H1 (cell line): Measurements from ENCODE around the gene GALNT5. TPM values are rescaled to one million over a fixed set of nuclear protein-coding genes. Genes with fewer than 3 reads are reported as not detected.

Experiments used
- CTCF ChIA-PET: fragments of 300-600 bp; sonication (Branson Sonifier 250); formaldehyde crosslinking; loops from one replicate; lab custom pipeline; 2021; ENCODE audit not compliant: partially characterized antibody; lab: Charles Lee
- POLR2A ChIA-PET: fragments of 300-600 bp; sonication (Branson Sonifier 250); formaldehyde crosslinking; loops from one replicate; lab custom pipeline; 2021; ENCODE audit warnings: inconsistent platforms; ENCODE audit not compliant: partially characterized antibody; lab: Charles Lee
- DNase-seq, 2 experiments: peaks; one replicate each; pipeline versions ENCODE4 v3.0.0 to v3.0.0-alpha.2; 2010 to 2022; ENCODE audit warnings: low spot score in 2 of 2, low read depth in 1 of 2, mixed read lengths in 1 of 2
- FAIRE-seq: peaks from 2 replicates; lab custom pipeline; 2011; peaks lifted over from hg19 to GRCh38; lab: Jason Lieb, UNC
- H2AFZ ChIP-seq: 2 replicates; pipeline ENCODE4 v1.8.1; 2012; ENCODE audit warnings: low read length, inconsistent platforms
- H2AK5ac ChIP-seq: 2 replicates; pipeline ENCODE4 v1.6.1; 2013; ENCODE audit warnings: low read depth, low read length
- H2BK120ac ChIP-seq: replicated peaks from 2 replicates; pipeline ENCODE3; 2013; ENCODE audit warnings: low read depth, low read length, inconsistent platforms
- H2BK12ac ChIP-seq: 2 replicates; pipeline ENCODE4 v1.6.1; 2013; ENCODE audit warnings: low read depth, low read length
- H2BK15ac ChIP-seq: 2 replicates; pipeline ENCODE4 v1.6.1; 2013; ENCODE audit warnings: low read length
- H2BK20ac ChIP-seq: 2 replicates; pipeline ENCODE4 v1.6.1; 2013; ENCODE audit warnings: low read length
- H2BK5ac ChIP-seq: 2 replicates; pipeline ENCODE4 v1.6.1; 2013; ENCODE audit warnings: low read depth, low read length
- H3K14ac ChIP-seq: 2 replicates; pipeline ENCODE4 v1.6.1; 2013; ENCODE audit warnings: inconsistent platforms; ENCODE audit not compliant: insufficient read length
- H3K18ac ChIP-seq: 2 replicates; pipeline ENCODE4 v1.6.1; 2013; ENCODE audit warnings: low read length; ENCODE audit errors: extremely low read depth
- H3K23ac ChIP-seq: 2 replicates; pipeline ENCODE4 v1.6.1; 2013; ENCODE audit warnings: inconsistent platforms; ENCODE audit not compliant: insufficient read length
- H3K23me2 ChIP-seq: 2 replicates; pipeline ENCODE4 v1.6.1; 2013; ENCODE audit warnings: low read depth, low read length
- H3K27ac ChIP-seq: 2 replicates; pipeline ENCODE4 v1.6.1; 2011; ENCODE audit warnings: low read depth, low read length, inconsistent platforms
- H3K27me3 ChIP-seq, 4 experiments: replicated peaks in 1 of 4; 1 replicate in 1 of 4; 2 replicates in 3 of 4; pipeline versions ENCODE4 v1.6.1 to v1.8.1; 2011 to 2013; ENCODE audit warnings: low read length in 3 of 4, mild to moderate bottlenecking in 3 of 4, inconsistent platforms in 2 of 4, mixed read lengths in 2 of 4, moderate library complexity in 1 of 4; ENCODE audit not compliant: control insufficient read depth in 3 of 4, insufficient read depth in 3 of 4; ENCODE audit errors: extremely low read depth in 1 of 4
- H3K36me3 ChIP-seq, 4 experiments: 2 replicates each; pipeline versions ENCODE4 v1.6.1 to v1.8.1; 2011 to 2013; ENCODE audit warnings: mild to moderate bottlenecking in 4 of 4, low read length in 3 of 4, moderate library complexity in 2 of 4, control low read depth in 1 of 4, inconsistent platforms in 1 of 4; ENCODE audit not compliant: insufficient read depth in 4 of 4, control insufficient read depth in 2 of 4
- H3K4ac ChIP-seq: replicated peaks from 2 replicates; pipeline ENCODE3; 2013; ENCODE audit warnings: low read length, low read depth, mixed read lengths, inconsistent platforms; ENCODE audit not compliant: insufficient read length
- H3K4me1 ChIP-seq, 4 experiments: replicated peaks in 1 of 4; 1 replicate in 1 of 4; 2 replicates in 3 of 4; pipeline versions ENCODE4 v1.6.1 to v1.8.1; 2011 to 2013; ENCODE audit warnings: low read length in 3 of 4, inconsistent platforms in 2 of 4, mixed read lengths in 1 of 4; ENCODE audit not compliant: insufficient read depth in 4 of 4, control insufficient read depth in 3 of 4
- H3K4me2 ChIP-seq, 2 experiments: 2 replicates each; pipeline versions ENCODE4 v1.6.1 to v1.8.1; 2011 to 2013; ENCODE audit warnings: low read depth in 2 of 2, low read length in 2 of 2, control low read depth in 1 of 2, inconsistent platforms in 1 of 2, mild to moderate bottlenecking in 1 of 2; ENCODE audit not compliant: insufficient read depth in 1 of 2
- H3K4me3 ChIP-seq, 4 experiments: fragments of 200-600, 300-600 bp in 1 of 4; sonication (generic), shearing (Covaris generic), sonication (Bioruptor Twin) in 1 of 4; 2 replicates each; pipeline versions ENCODE4 v1.5.1 to v1.8.1; 2011 to 2016; ENCODE audit warnings: low read length in 4 of 4, low read depth in 3 of 4, control low read depth in 2 of 4, inconsistent platforms in 2 of 4, mild to moderate bottlenecking in 2 of 4, mixed read lengths in 1 of 4, moderate library complexity in 1 of 4; ENCODE audit not compliant: insufficient read depth in 2 of 4; ENCODE audit errors: extremely low read depth in 1 of 4
- H3K56ac ChIP-seq: replicated peaks from 2 replicates; pipeline ENCODE3; 2013; ENCODE audit warnings: low read depth, mild to moderate bottlenecking, mixed read lengths, low read length, inconsistent platforms; ENCODE audit not compliant: insufficient read length
- H3K79me1 ChIP-seq: 2 replicates; pipeline ENCODE4 v1.6.1; 2013; ENCODE audit warnings: low read depth, low read length, control low read depth
- H3K79me2 ChIP-seq, 2 experiments: 2 replicates each; pipeline versions ENCODE4 v1.6.1 to v1.8.1; 2012 to 2013; ENCODE audit warnings: low read length in 2 of 2, mild to moderate bottlenecking in 2 of 2, inconsistent platforms in 1 of 2; ENCODE audit not compliant: insufficient read depth in 2 of 2, control insufficient read depth in 1 of 2
- H3K9ac ChIP-seq, 4 experiments: replicated peaks in 1 of 4; 1 replicate in 1 of 4; 2 replicates in 3 of 4; pipeline versions ENCODE4 v1.6.1 to v1.8.1; 2011 to 2013; ENCODE audit warnings: low read depth in 3 of 4, low read length in 3 of 4, control low read depth in 2 of 4, mild to moderate bottlenecking in 2 of 4, moderate library complexity in 2 of 4, inconsistent platforms in 1 of 4; ENCODE audit errors: extremely low read depth in 1 of 4
- H3K9me3 ChIP-seq, 2 experiments: 2 replicates each; pipeline versions ENCODE4 v1.6.1 to v1.8.1; 2012 to 2013; ENCODE audit warnings: mild to moderate bottlenecking in 2 of 2, moderate library complexity in 2 of 2, control low read depth in 1 of 2, inconsistent platforms in 1 of 2, low read depth in 1 of 2, low read length in 1 of 2, mixed read lengths in 1 of 2; ENCODE audit not compliant: insufficient read depth in 2 of 2
- H4K20me1 ChIP-seq, 2 experiments: replicated peaks in 1 of 2; 2 replicates each; pipeline versions ENCODE3 to v1.8.1; 2011 to 2013; ENCODE audit warnings: inconsistent platforms in 2 of 2, low read length in 2 of 2, mild to moderate bottlenecking in 1 of 2; ENCODE audit not compliant: insufficient read depth in 2 of 2, control insufficient read depth in 1 of 2
- H4K5ac ChIP-seq: 2 replicates; pipeline ENCODE4 v1.6.1; 2013; ENCODE audit warnings: low read length, low read depth, mixed read lengths, inconsistent platforms; ENCODE audit not compliant: insufficient read length
- H4K8ac ChIP-seq: 2 replicates; pipeline ENCODE4 v1.8.0; 2013; ENCODE audit warnings: mild to moderate bottlenecking, moderate library complexity, low read length, inconsistent platforms; ENCODE audit not compliant: insufficient read depth; ENCODE audit errors: extremely low read depth
- H4K91ac ChIP-seq: replicated peaks from 2 replicates; pipeline ENCODE3; 2013; ENCODE audit warnings: low read length, mixed read lengths, inconsistent platforms; ENCODE audit not compliant: insufficient read length
- ASH2L ChIP-seq: fragments of 200-600, 300-600 bp; sonication (generic); IDR thresholded peaks from one replicate; pipeline ENCODE4 v1.7.1; 2017; ENCODE audit warnings: low read length
- BRCA1 ChIP-seq: IDR thresholded peaks from 2 replicates; pipeline ENCODE4 v1.6.1; 2012; ENCODE audit warnings: low read depth, low read length, improper control_type of control experiment
- CREB1 ChIP-seq: IDR thresholded peaks from 2 replicates; pipeline ENCODE4 v1.6.1; 2012; ENCODE audit warnings: inconsistent platforms
- CTBP2 ChIP-seq: IDR thresholded peaks from 2 replicates; pipeline ENCODE4 v1.7.0; 2011; ENCODE audit warnings: borderline replicate concordance, mild to moderate bottlenecking, moderate library complexity, mixed read lengths, low read length; ENCODE audit not compliant: insufficient read depth, insufficient read length
- EGR1 ChIP-seq: IDR thresholded peaks from 2 replicates; pipeline ENCODE4 v1.6.1; 2011; ENCODE audit warnings: low read depth, low read length, borderline replicate concordance
- HDAC6 ChIP-seq: IDR thresholded peaks from one replicate; pipeline ENCODE4 v1.7.1; 2012; ENCODE audit warnings: low read depth, mild to moderate bottlenecking, inconsistent platforms, low read length, moderate library complexity
- MAX ChIP-seq: IDR thresholded peaks from 2 replicates; pipeline ENCODE4 v1.6.1; 2012; ENCODE audit warnings: inconsistent platforms
- POU5F1 ChIP-seq: IDR thresholded peaks from 2 replicates; pipeline ENCODE4 v1.6.1; 2011; ENCODE audit warnings: low read depth, mild to moderate bottlenecking, low read length, moderate library complexity
- RAD21 ChIP-seq, 2 experiments: IDR thresholded peaks in 1 of 2; conservative IDR thresholded peaks in 1 of 2; 2 replicates each; pipeline ENCODE4 v1.6.1; 2011; ENCODE audit warnings: low read depth in 2 of 2, low read length in 2 of 2, improper control_type of control experiment in 1 of 2, inconsistent platforms in 1 of 2, mild to moderate bottlenecking in 1 of 2, moderate library complexity in 1 of 2
- RFX5 ChIP-seq: IDR thresholded peaks from 2 replicates; pipeline ENCODE4 v1.6.1; 2011; ENCODE audit warnings: low read depth, low read length, improper control_type of control experiment, borderline replicate concordance
- SUZ12 ChIP-seq: fragments of 200-600 bp; sonication (generic); IDR thresholded peaks from 2 replicates; pipeline ENCODE4 v1.6.1; 2012; ENCODE audit warnings: mild to moderate bottlenecking, inconsistent platforms, low read length, moderate library complexity, mixed read lengths
- TCF12 ChIP-seq: IDR thresholded peaks from 2 replicates; pipeline ENCODE4 v1.6.1; 2011; ENCODE audit warnings: low read depth, mild to moderate bottlenecking, low read length
- ZNF274 ChIP-seq: IDR thresholded peaks from 2 replicates; pipeline ENCODE4 v1.7.0; 2012; ENCODE audit warnings: low read length, borderline replicate concordance; ENCODE audit errors: extremely low read depth
- WGBS, 2 experiments: shearing (Covaris generic) in 1 of 2; methylation state at CpG; one replicate each; pipeline versions ENCODE4 v1.1.6 to v1.1.7; 2013 to 2015; ENCODE audit warnings: low lambda C conversion rate in 2 of 2, mixed read lengths in 2 of 2, inconsistent platforms in 1 of 2, low coverage in 1 of 2, missing lambda C conversion rate in 1 of 2; ENCODE audit not compliant: insufficient replicate concordance in 2 of 2, insufficient coverage in 1 of 2, insufficient read length in 1 of 2; ENCODE audit errors: extremely low coverage in 1 of 2, missing lambda C conversion rate in 1 of 2; 5-methylcytosine and 5-hydroxymethylcytosine counted together
- polyA plus RNA-seq, 7 experiments: library from polyadenylated mRNA; depleted of rRNA in 3 of 7; stranded (reverse) in 5 of 7; unstranded in 2 of 7; fragments of >200 nt in 5 of 7; fragments of 200-250 nt in 2 of 7; gene quantifications; 1 replicate in 5 of 7; 2 replicates in 1 of 7; 4 replicates in 1 of 7; pipeline versions ENCODE4 v1.2.1 to v1.2.3, GENCODE V29; 2011 to 2013; ENCODE audit warnings: missing spikeins in 2 of 7, mixed read lengths in 2 of 7
- total RNA-seq: library from RNA; stranded (reverse); fragmentation: NEBNext Ultra II Directional; extraction: Animal tissue kit (Norgen Biotek cat#: 25700); gene quantifications from 2 replicates; pipeline ENCODE4 v1.2.1, GENCODE V29; 2021

Gene GALNT5
- total and polyA plus RNA-seq, 2 of the 8 experiments (the other 6 are each of a cell fraction or from before 2014, with no cell fraction given), result 0.02 to 0.06 TPM

- H3K4ac ChIP-seq, result no peak overlapping the region
- ChIA-PET CTCF (interaction anchor here (0.8 to 2.0 kb wide), 3 partner anchors 7 to 28 kb away, joined by 3 to 6 read pairs (median 4); no protein-coding TSS in a partner anchor), POLR2A (interaction anchor here (1.0 to 1.5 kb wide), 2 partner anchors 8 to 105 kb away, joined by 3 to 4 read pairs; no protein-coding TSS in a partner anchor)
- no peak overlapping the region for H4K8ac ChIP-seq
- no peak overlapping the region for H3K23ac ChIP-seq
- H2BK5ac ChIP-seq, result no peak overlapping the region
- no peak overlapping the region for H3K27ac ChIP-seq
- H2BK12ac ChIP-seq, result no peak overlapping the region
- H2AK5ac ChIP-seq, result no peak overlapping the region
- no peak overlapping the region for H3K14ac ChIP-seq
- peaks cover 0 to 9% (median 3%) of the 10 kb centered on the region in 4 experiments; a peak in 5 of 7 replicates for H3K4me1 ChIP-seq
- H3K36me3 ChIP-seq, result no peaks in the 10 kb centered on the region
- no peak overlapping the region for H3K56ac ChIP-seq
- H3K27me3 ChIP-seq, result no peaks in the 10 kb centered on the region; a peak in 1 of 7 replicates
- H2AFZ ChIP-seq, result no peak overlapping the region
- no peak overlapping the region for H2BK120ac ChIP-seq
- no peak overlapping the region for H3K18ac ChIP-seq
- H2BK20ac ChIP-seq, result no peak overlapping the region
- DNase-seq, result no peak
- no peak overlapping the region for H3K4me3 ChIP-seq
- FAIRE-seq, result no peak
- H2BK15ac ChIP-seq, result no peak overlapping the region
- H3K9me3 ChIP-seq, result no peaks in the 10 kb centered on the region
- no peak overlapping the region for H4K5ac ChIP-seq
- no peaks in the 10 kb centered on the region for H3K79me2 ChIP-seq
- H3K79me1 ChIP-seq, result no peaks in the 10 kb centered on the region
- H3K9ac ChIP-seq, result no peak overlapping the region
- WGBS, 2 experiments, result 92% methylated on average over 4 of the region's 4 CpGs; no CpG with 5 or more reads in 1 of the 2 experiments
- H3K4me2 ChIP-seq, result no peak overlapping the region
- no peak overlapping the region for H4K91ac ChIP-seq
- H4K20me1 ChIP-seq, result no peaks in the 10 kb centered on the region
- peaks cover 6% of the 10 kb centered on the region for H3K23me2 ChIP-seq
- TF ChIP-seq RAD21 (IDR thresholded peaks at IDR 0.05 in 1 of 2, conservative IDR thresholded peaks at IDR 0.05 in 1 of 2; ENCODE audit: low read depth in 2 of 2, low read length in 2 of 2), result no peak
- TF ChIP-seq TCF12, result no peak
- TF ChIP-seq RFX5, result no peak
- no peak for TF ChIP-seq HDAC6
- no peak for TF ChIP-seq SUZ12
- TF ChIP-seq BRCA1, result no peak
- TF ChIP-seq ASH2L, result no peak
- TF ChIP-seq POU5F1, result no peak
- TF ChIP-seq EGR1, result no peak
- TF ChIP-seq CTBP2, result no peak
- no peak for TF ChIP-seq CREB1
- no peak for TF ChIP-seq MAX
- TF ChIP-seq ZNF274, result no peak
Measured at GRCh38 chr2:157260533-157261198, 3.2 kb downstream of the GALNT5 start.
